GM23338 (cell line): ENCODE data around the gene KCNT2. TPM values are rescaled to one million over a fixed set of nuclear protein-coding genes. Genes with fewer than 3 reads are reported as not detected.

ENCODE experiments used
- ATAC-seq: fragments of 200-7000 bp; cut with Tn5 transposase; 3 replicates; pipeline ENCODE4 v1.9.1; 2020
- DNase-seq: peaks from one replicate; pipeline ENCODE4 v3.0.0-alpha.2; 2015; ENCODE audit warnings: low spot score
- H2AFZ ChIP-seq: fragments of 200-600 bp; sonication (generic); 2 replicates; pipeline ENCODE4 v1.8.0; 2016; ENCODE audit warnings: antibody characterized with exemption, mild to moderate bottlenecking, moderate library complexity
- H3F3A ChIP-seq: fragments of 200-600 bp; sonication (generic); replicated peaks from 2 replicates; pipeline ENCODE4 v1.8.0; 2017; ENCODE audit warnings: antibody characterized with exemption, mixed run types, low read depth
- H3K27ac ChIP-seq: fragments of 200-600 bp; sonication (generic); 2 replicates; pipeline ENCODE4 v1.6.1; 2016; ENCODE audit warnings: low read depth
- H3K27me3 ChIP-seq: fragments of 200-600 bp; sonication (generic); 2 replicates; pipeline ENCODE4 v1.8.0; 2016; ENCODE audit warnings: mild to moderate bottlenecking, mixed run types, moderate library complexity; ENCODE audit not compliant: insufficient read depth
- H3K36me3 ChIP-seq: fragments of 200-600 bp; sonication (generic); 2 replicates; pipeline ENCODE4 v1.8.0; 2016; ENCODE audit warnings: mild to moderate bottlenecking; ENCODE audit not compliant: insufficient read depth
- H3K4me1 ChIP-seq: fragments of 200-600 bp; sonication (generic); 2 replicates; pipeline ENCODE4 v1.8.0; 2016; ENCODE audit warnings: mild to moderate bottlenecking, moderate library complexity; ENCODE audit not compliant: insufficient read depth
- H3K4me2 ChIP-seq: fragments of 200-600 bp; sonication (generic); 2 replicates; pipeline ENCODE4 v1.7.1; 2017; ENCODE audit warnings: mixed run types
- H3K4me3 ChIP-seq: fragments of 200-600 bp; sonication (generic); 2 replicates; pipeline ENCODE4 v1.6.1; 2016; ENCODE audit warnings: mixed run types
- H3K79me2 ChIP-seq: fragments of 200-600 bp; sonication (generic); replicated peaks from 2 replicates; pipeline ENCODE4 v1.8.0; 2017; ENCODE audit warnings: mild to moderate bottlenecking; ENCODE audit not compliant: insufficient read depth
- H3K9me2 ChIP-seq: fragments of 200-600 bp; sonication (generic); 2 replicates; pipeline ENCODE4 v1.8.0; 2017; ENCODE audit not compliant: insufficient read depth
- H4K20me1 ChIP-seq: fragments of 200-600 bp; sonication (generic); replicated peaks from 2 replicates; pipeline ENCODE4 v1.8.0; 2017; ENCODE audit warnings: mild to moderate bottlenecking; ENCODE audit not compliant: insufficient read depth
- H3K27ac Mint-ChIP-seq: 2 replicates; pipeline ENCODE4 v1.8.0; 2020; ENCODE audit warnings: inconsistent platforms, mild to moderate bottlenecking, moderate library complexity, mixed read lengths
- H3K27me3 Mint-ChIP-seq: 3 replicates; pipeline ENCODE4 v1.8.0; 2022; ENCODE audit warnings: low read depth, mild to moderate bottlenecking, moderate library complexity, mixed read lengths, inconsistent platforms; ENCODE audit not compliant: insufficient read depth, poor library complexity
- H3K36me3 Mint-ChIP-seq: 3 replicates; pipeline ENCODE4 v1.8.0; 2021; ENCODE audit warnings: low read depth, mild to moderate bottlenecking, inconsistent platforms, moderate library complexity, mixed read lengths
- H3K4me1 Mint-ChIP-seq: 3 replicates; pipeline ENCODE4 v1.8.0; 2020; ENCODE audit warnings: mild to moderate bottlenecking, inconsistent platforms, mixed read lengths
- H3K4me3 Mint-ChIP-seq: 3 replicates; pipeline ENCODE4 v1.8.0; 2021; ENCODE audit warnings: moderate library complexity, mild to moderate bottlenecking, inconsistent platforms, mixed read lengths
- H3K9me3 Mint-ChIP-seq: 3 replicates; pipeline ENCODE4 v1.8.0; 2020; ENCODE audit warnings: moderate library complexity, mild to moderate bottlenecking, inconsistent platforms, mixed read lengths
- CTCF ChIP-seq, 2 experiments: fragments of 200-600 bp in 1 of 2; sonication (generic) in 1 of 2; conservative IDR thresholded peaks; 2 replicates each; pipeline versions ENCODE4 v1.5.1 to v1.6.1; 2016 to 2017; ENCODE audit warnings: antibody characterized with exemption in 2 of 2, low read depth in 2 of 2, mild to moderate bottlenecking in 2 of 2, moderate library complexity in 1 of 2
- ETS1 ChIP-seq: IDR thresholded peaks from 2 replicates; pipeline ENCODE4 v1.6.1; 2016; ENCODE audit warnings: antibody characterized with exemption
- EZH2 ChIP-seq: fragments of 200-600 bp; sonication (generic); IDR thresholded peaks from one replicate; pipeline ENCODE4 v1.8.0; 2017; ENCODE audit warnings: antibody characterized with exemption, mild to moderate bottlenecking, low read depth; ENCODE audit not compliant: unreplicated experiment
- EZH2phosphoT487 ChIP-seq: fragments of 200-600 bp; sonication (generic); IDR thresholded peaks from one replicate; pipeline ENCODE4 v1.8.1; 2018; ENCODE audit warnings: antibody characterized with exemption; ENCODE audit not compliant: unreplicated experiment
- NANOG ChIP-seq: IDR thresholded peaks from 2 replicates; pipeline ENCODE4 v1.6.1; 2016; ENCODE audit warnings: antibody characterized with exemption, borderline replicate concordance
- POLR2AphosphoS5 ChIP-seq: IDR thresholded peaks from 2 replicates; pipeline ENCODE4 v1.6.1; 2016; ENCODE audit warnings: antibody characterized with exemption, low read depth
- STAT1 ChIP-seq: IDR thresholded peaks from one replicate; pipeline ENCODE4 v1.6.1; 2016; ENCODE audit warnings: antibody characterized with exemption; ENCODE audit not compliant: unreplicated experiment
- ZNF114 ChIP-seq: fragments of 250-450 bp; sonication (Bioruptor Pico); IDR thresholded peaks from 2 replicates; pipeline ENCODE4 v1.5.0; 2020; ENCODE audit warnings: mild to moderate bottlenecking, moderate library complexity
- ZNF331 ChIP-seq: fragments of 250-450 bp; sonication (Bioruptor Pico); IDR thresholded peaks from 2 replicates; pipeline ENCODE4 v1.5.0; 2020; ENCODE audit warnings: low read depth, mild to moderate bottlenecking, moderate library complexity
- ZNF462 ChIP-seq: fragments of 250-450 bp; sonication (Bioruptor Pico); IDR thresholded peaks from 2 replicates; pipeline ENCODE4 v1.5.0; 2020; ENCODE audit warnings: mild to moderate bottlenecking, moderate library complexity
- polyA plus RNA-seq: library from polyadenylated mRNA; unstranded; fragments of >200 nt; fragmentation: Nextera tagmentation; extraction: Ambion mirVana; gene quantifications from 2 replicates; pipeline ENCODE4 v1.2.1, GENCODE V29; 2016
- total RNA-seq: library from RNA; depleted of rRNA; stranded (reverse); fragments of >200 nt; shearing (Covaris generic); gene quantifications from 2 replicates; pipeline ENCODE4 v1.2.3, GENCODE V29; 2014

KCNT2 gene
- total and polyA plus RNA-seq, 2 experiments from 2014 or later, result 5.4 to 13.4 TPM

GRCh38 chr1:196462086-196462485 is 146.2 kb downstream of the KCNT2 start (continued):
- TF ChIP-seq CTCF (conservative IDR thresholded peaks at IDR 0.05; ENCODE audit: low read depth in 2 of 2) (no peak), ETS1 (no peak), POLR2AphosphoS5 (no peak), STAT1 (no peak), EZH2 (no peak), EZH2phosphoT487 (no peak), ZNF331 (CRISPR knock-in tag) (no peak), ZNF114 (CRISPR knock-in tag) (no peak), NANOG (no peak)

GRCh38 chr1:196461521-196461920 is 146.7 kb downstream of the KCNT2 start:
- no peaks in the 10 kb centered on the region; the same call in 1 of the 2 replicates for H3K4me1 ChIP-seq
- ATAC-seq, result no peak
- DNase-seq, result no peak
- no peak overlapping the region for H3K27ac Mint-ChIP-seq
- H3K9me3 Mint-ChIP-seq, result no peaks in the 10 kb centered on the region
- H3K27ac ChIP-seq, result no peak overlapping the region
- no peak overlapping the region for H2AFZ ChIP-seq
- no peaks in the 10 kb centered on the region for H3K27me3 Mint-ChIP-seq
- peaks cover 7% of the 10 kb centered on the region for H3K4me1 Mint-ChIP-seq
- no peaks in the 10 kb centered on the region for H3K9me2 ChIP-seq
- H3K4me3 Mint-ChIP-seq, result no peak overlapping the region
- no peaks in the 10 kb centered on the region for H4K20me1 ChIP-seq
- peaks cover 3% of the 10 kb centered on the region; the same call in 2 of the 3 replicates for H3K36me3 Mint-ChIP-seq
- peaks cover 4% of the 10 kb centered on the region; the same call in 1 of the 2 replicates for H3K36me3 ChIP-seq
- no peak for TF ChIP-seq EZH2
- no peak for TF ChIP-seq EZH2phosphoT487
- TF ChIP-seq NANOG, result no peak
- no peak for TF ChIP-seq ZNF462 (CRISPR knock-in tag)
- no peak overlapping the region for H3K4me3 ChIP-seq
- H3K79me2 ChIP-seq, result no peaks in the 10 kb centered on the region
- no peaks in the 10 kb centered on the region for H3K27me3 ChIP-seq
- no peak overlapping the region for H3K4me2 ChIP-seq
- no peaks in the 10 kb centered on the region for H3F3A ChIP-seq
